Measurements from ENCODE around the gene NEURL1. TPM values are rescaled to one million over a fixed set of nuclear protein-coding genes. Genes with fewer than 3 reads are reported as not detected.

Gene NEURL1
- total RNA-seq, 1 experiment from 2014 or later = 0.84 TPM

DNA sequence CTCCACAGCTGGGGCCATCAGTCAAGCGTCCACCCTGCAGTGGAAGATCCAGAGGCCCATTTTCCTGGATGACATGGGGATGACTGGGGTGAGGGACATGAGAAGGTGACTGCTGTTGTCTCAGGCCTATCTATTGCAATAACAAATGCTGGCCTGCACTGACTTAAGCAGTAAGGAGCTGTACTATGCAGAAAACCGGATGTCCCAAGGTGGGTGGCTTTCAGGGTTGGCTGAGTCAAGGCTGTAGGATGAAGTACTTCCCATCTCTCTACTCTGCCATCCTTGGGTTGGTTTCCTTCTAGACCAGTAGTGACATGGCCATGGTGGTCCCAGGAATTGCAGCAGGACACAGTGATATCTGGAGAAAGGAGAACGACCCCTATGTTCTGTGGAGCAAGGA, 48.1 kb downstream of the NEURL1 start:
- Histone ChIP-seq H3K4me3 (ENCODE audit: low read depth, low read length) (no peak overlapping the region), H3K27me3 (replicated peaks; ENCODE audit: control insufficient read depth, insufficient read depth, low read length) (no peaks in the 10 kb centered on the region), H3K4me1 (peaks cover 12% of the 10 kb centered on the region), H3K36me3 (ENCODE audit: control insufficient read depth, insufficient read depth, low read length) (no peaks in the 10 kb centered on the region), H3K9me3 (no peaks in the 10 kb centered on the region)
- Mint-ChIP-seq H3K4me1 (ENCODE audit: low read depth, unreplicated experiment) (no peaks in the 10 kb centered on the region), H3K9me3 (ENCODE audit: unreplicated experiment) (no peaks in the 10 kb centered on the region), H3K36me3 (ENCODE audit: insufficient read depth, unreplicated experiment) (no peaks in the 10 kb centered on the region), H3K27ac (ENCODE audit: unreplicated experiment) (no peak overlapping the region), H3K4me3 (ENCODE audit: unreplicated experiment) (no peak overlapping the region), H3K27me3 (ENCODE audit: insufficient read depth, unreplicated experiment) (peaks cover 2% of the 10 kb centered on the region)
- POLR2A ChIA-PET = no interaction called here
- TF ChIP-seq, protein P1, sequence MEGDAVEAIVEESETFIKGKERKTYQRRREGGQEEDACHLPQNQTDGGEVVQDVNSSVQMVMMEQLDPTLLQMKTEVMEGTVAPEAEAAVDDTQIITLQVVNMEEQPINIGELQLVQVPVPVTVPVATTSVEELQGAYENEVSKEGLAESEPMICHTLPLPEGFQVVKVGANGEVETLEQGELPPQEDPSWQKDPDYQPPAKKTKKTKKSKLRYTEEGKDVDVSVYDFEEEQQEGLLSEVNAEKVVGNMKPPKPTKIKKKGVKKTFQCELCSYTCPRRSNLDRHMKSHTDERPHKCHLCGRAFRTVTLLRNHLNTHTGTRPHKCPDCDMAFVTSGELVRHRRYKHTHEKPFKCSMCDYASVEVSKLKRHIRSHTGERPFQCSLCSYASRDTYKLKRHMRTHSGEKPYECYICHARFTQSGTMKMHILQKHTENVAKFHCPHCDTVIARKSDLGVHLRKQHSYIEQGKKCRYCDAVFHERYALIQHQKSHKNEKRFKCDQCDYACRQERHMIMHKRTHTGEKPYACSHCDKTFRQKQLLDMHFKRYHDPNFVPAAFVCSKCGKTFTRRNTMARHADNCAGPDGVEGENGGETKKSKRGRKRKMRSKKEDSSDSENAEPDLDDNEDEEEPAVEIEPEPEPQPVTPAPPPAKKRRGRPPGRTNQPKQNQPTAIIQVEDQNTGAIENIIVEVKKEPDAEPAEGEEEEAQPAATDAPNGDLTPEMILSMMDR (IDR thresholded peaks at IDR 0.05; ENCODE audit: insufficient read depth in 1 of 2, low read depth in 1 of 2, low read length in 1 of 2, severe bottlenecking in 1 of 2, unreplicated experiment in 1 of 2) = no peak
- DNase-seq = no peak
- CTCF ChIA-PET = interaction anchor here (0.6 kb wide), 1 partner anchor 38 kb away, joined by 5 read pairs; no protein-coding TSS in a partner anchor
- BruUV-seq (replicated peaks) = no TSS peak
- intact Hi-C loops (cut with micrococcal nuclease; ENCODE audit: unreplicated experiment) = no loop called here

- peaks cover 12% of the 10 kb centered on the region for H3K4me1 ChIP-seq
- TF ChIP-seq, protein P1 (IDR thresholded peaks at IDR 0.05; ENCODE audit: insufficient read depth in 1 of 2, low read depth in 1 of 2, low read length in 1 of 2, severe bottlenecking in 1 of 2, unreplicated experiment in 1 of 2) = peak; percentile 26 to 63
- 0 out of 2 replicates have a peak overlapping the region, but pooled peaks have one; percentile 10 for H3K4me3 ChIP-seq (ENCODE audit: low read depth, low read length)
- BruUV-seq (replicated peaks) = no TSS peak
- CTCF ChIA-PET = interaction anchor here (0.5 to 1.2 kb wide), 8 partner anchors 25 to 162 kb away, joined by 3 to 4 read pairs (median 3); no protein-coding TSS in a partner anchor
- no peaks in the 10 kb centered on the region for H3K9me3 ChIP-seq
- Mint-ChIP-seq H3K4me1 (ENCODE audit: low read depth, unreplicated experiment) (no peaks in the 10 kb centered on the region), H3K36me3 (ENCODE audit: insufficient read depth, unreplicated experiment) (no peaks in the 10 kb centered on the region), H3K27me3 (ENCODE audit: insufficient read depth, unreplicated experiment) (no peaks in the 10 kb centered on the region), H3K4me3 (ENCODE audit: unreplicated experiment) (peak overlapping the region; percentile 31), H3K9me3 (ENCODE audit: unreplicated experiment) (no peaks in the 10 kb centered on the region), H3K27ac (ENCODE audit: unreplicated experiment) (peak overlapping the region; percentile 6)
- DNase-seq = peak; percentile 38 to 75
- intact Hi-C loops (cut with micrococcal nuclease; ENCODE audit: unreplicated experiment) = no loop called here
- no peaks in the 10 kb centered on the region for H3K27me3 ChIP-seq (replicated peaks; ENCODE audit: control insufficient read depth, insufficient read depth, low read length)
- POLR2A ChIA-PET = interaction anchor here (0.6 kb wide), 2 partner anchors 49 to 606 kb away, joined by 3 to 4 read pairs; partner anchors contain the start of gene NEURL1
- H3K36me3 ChIP-seq (ENCODE audit: control insufficient read depth, insufficient read depth, low read length) = no peaks in the 10 kb centered on the region
Measured at GRCh38 chr10:103542764-103543616, 49.5 kb downstream of the NEURL1 start.

DNA sequence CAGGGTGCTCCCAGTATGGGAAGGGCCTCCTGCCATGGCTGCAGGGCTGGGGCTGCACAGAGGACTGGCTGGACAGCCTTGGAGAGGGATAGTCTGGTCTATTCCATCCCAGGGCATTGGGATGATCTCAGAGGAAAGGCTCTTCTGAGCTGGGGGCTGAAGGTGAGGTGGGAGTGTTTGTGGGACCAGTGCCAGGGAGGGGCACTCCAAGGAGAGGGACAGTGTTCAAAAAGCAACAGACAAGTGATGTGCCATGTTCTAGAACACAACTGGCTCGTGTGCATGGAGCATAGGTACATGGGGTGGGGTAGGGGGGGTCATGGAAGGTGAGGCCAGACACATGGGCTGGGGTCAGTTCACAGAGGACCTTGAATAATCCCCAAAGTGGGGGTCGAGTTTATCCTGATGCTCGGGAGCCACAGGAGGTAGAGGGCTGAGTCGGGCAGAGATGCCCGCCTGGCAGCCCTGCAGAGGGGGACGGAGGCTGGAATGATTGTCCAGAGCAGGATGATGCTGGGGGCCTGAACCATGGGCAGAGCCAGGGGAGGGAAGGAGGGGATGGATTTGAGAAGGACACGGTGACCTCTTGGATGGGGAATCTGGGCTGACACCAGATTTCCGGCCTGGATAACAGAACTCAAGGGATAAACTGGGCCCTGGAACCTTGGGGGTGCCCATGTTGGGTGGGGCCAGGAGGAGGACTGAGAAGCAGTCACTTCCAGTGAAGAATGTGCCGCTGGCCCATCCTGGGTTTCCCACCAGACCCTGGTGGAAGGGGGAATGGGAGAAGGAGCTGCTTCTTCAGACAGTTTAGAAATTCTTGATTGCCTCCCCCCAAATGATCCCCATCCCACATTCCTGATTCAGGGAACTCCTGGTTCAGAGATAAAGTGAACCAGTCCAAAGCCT, 50.4 kb downstream of the NEURL1 start:
- H3K36me3 Mint-ChIP-seq (ENCODE audit: insufficient read depth, unreplicated experiment) = no peaks in the 10 kb centered on the region
- intact Hi-C loops (cut with micrococcal nuclease; ENCODE audit: unreplicated experiment) = no loop called here
- DNase-seq = peak in 1 of 2 experiments; percentile 37
- Histone ChIP-seq H3K36me3 (ENCODE audit: control insufficient read depth, insufficient read depth, low read length) (no peaks in the 10 kb centered on the region), H3K27me3 (replicated peaks; ENCODE audit: control insufficient read depth, insufficient read depth, low read length) (no peaks in the 10 kb centered on the region), H3K9me3 (no peaks in the 10 kb centered on the region), H3K4me1 (peaks cover 12% of the 10 kb centered on the region), H3K4me3 (ENCODE audit: low read depth, low read length) (no peak overlapping the region)
- H3K9me3 Mint-ChIP-seq (ENCODE audit: unreplicated experiment) = no peaks in the 10 kb centered on the region
- no peak overlapping the region for H3K4me3 Mint-ChIP-seq (ENCODE audit: unreplicated experiment)
- TF ChIP-seq, protein P1 (IDR thresholded peaks at IDR 0.05; ENCODE audit: insufficient read depth in 1 of 2, low read depth in 1 of 2, low read length in 1 of 2, severe bottlenecking in 1 of 2, unreplicated experiment in 1 of 2) = no peak
- POLR2A ChIA-PET = no interaction called here
- H3K27ac Mint-ChIP-seq (ENCODE audit: unreplicated experiment) = peak overlapping the region; percentile 6
- no peaks in the 10 kb centered on the region for H3K27me3 Mint-ChIP-seq (ENCODE audit: insufficient read depth, unreplicated experiment)
- CTCF ChIA-PET = no interaction called here
- BruUV-seq (replicated peaks) = no TSS peak
- H3K4me1 Mint-ChIP-seq (ENCODE audit: low read depth, unreplicated experiment) = no peaks in the 10 kb centered on the region

Measured in Caco-2 (cell line).